GM18505 (cell line): ENCODE measurements around the gene ZNF766.
"Not testable (repeated sequence)": the region's sequence is repeated elsewhere in the genome, so short reads cannot be mapped to it uniquely, and the experiment has no call there.

ENCODE experiments used
- ATAC-seq: cut with Tn5 transposase; IDR thresholded peaks from one replicate; pipeline ENCODE4 v1.9.1; 2021; ENCODE audit not compliant: unreplicated experiment
- POLR2A ChIP-seq: IDR thresholded peaks from 4 replicates; pipeline ENCODE4 v1.6.1; 2011; ENCODE audit warnings: borderline replicate concordance; ENCODE audit not compliant: insufficient read depth, insufficient read length; ENCODE audit errors: extremely low read depth

ZNF766 gene

DNA sequence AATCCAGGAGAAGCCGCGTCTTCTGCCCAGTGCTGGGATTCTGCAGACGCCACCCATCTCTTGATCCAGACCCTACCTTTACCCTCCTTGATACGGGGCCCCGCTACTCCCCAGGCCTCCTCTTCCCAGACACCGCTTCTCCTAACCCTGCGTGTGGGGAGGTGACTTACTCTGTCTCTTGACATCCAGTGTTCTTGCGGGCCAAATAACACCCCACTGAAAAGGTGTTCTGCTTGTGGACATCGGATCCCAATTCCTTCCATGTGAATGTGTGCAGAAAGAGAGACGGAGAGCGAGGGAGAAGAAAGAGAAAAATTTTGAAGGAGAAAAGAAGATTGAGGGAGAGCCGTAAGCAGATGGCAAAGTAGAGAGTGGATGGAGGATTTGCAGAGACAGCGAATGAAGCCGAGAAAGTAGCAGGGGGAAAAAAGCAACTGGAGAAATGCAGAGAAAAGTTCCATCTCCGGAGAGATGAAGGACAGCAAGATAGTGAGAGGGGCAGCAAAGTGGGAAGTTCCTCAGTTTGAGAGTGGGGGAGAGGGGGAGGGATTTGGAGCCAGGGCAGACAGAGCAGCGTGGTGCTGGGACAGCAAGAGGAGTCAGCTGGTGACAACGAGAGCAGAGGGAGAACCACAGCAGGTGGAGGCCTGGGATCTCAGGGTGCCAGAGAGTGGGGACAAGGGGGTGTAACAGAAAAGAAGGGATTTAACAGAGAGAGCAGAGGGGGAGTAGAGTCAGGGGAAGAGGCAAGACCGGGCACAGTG is 28.4 kb downstream of the ZNF766 start:
- no peak for TF ChIP-seq POLR2A
- ATAC-seq, result peak; percentile 19

DNA sequence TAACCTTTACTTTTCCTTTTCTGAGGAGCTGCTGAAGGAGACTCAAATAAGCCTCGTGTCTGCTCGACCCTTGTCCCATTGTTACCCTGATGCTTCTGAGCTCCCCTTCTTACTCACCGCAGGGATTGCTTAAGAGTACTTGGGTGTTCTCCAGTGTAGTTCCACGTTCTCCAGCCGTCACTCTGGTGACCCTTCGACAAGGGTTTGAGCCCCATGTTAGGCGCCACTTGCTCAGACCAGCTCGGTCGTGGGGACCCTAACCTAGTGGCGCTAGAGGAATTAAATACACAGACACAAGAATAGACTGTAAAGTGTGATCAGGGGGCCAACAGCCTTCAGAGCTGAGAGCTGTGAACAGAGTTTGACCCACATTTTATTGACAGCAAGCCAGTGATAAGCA is 37.9 kb downstream of the ZNF766 start:
- ATAC-seq, result no peak
- TF ChIP-seq POLR2A, result no peak

- no peak for TF ChIP-seq POLR2A
- no peak for ATAC-seq
Observed at GRCh38 chr19:52322429-52322828, 53.0 kb downstream of the ZNF766 start.

DNA sequence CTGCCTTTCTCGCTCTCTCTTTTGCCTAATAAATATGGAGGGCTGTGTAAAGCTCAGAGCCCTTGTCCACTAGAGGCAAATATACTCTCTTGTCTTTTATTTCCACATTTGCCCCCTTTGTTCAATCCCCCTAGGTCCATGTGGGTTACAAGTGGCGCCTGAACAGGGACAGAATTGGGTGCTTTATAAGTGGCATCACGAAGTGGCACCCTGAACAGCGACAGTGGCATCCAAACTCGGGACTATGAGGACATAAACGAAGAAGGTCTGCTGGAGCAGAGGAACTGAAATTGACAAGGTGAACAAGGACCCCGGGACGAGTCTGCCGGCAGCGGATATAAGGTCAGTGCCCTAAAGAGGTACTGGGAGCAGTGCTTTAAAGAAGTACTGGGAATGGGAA is 62.4 kb downstream of the ZNF766 start:
- no peak for TF ChIP-seq POLR2A
- no peak for ATAC-seq

DNA sequence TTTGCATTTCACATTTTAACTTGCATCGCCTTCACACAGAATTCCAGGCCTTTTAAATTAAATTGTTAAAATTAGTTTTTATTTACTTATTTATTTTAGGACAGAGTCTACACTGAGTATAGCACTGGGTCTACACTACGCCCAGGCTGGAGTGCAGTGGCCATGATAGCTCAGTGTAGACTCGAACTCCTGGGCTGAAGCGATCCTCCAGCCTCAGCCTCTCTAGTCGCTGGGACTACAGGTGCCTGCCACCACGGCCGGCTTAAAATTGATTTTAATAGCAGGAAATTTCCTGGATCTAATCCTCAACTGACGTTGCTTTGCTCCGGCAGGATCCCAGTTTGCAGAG is 66.4 kb downstream of the ZNF766 start:
- TF ChIP-seq POLR2A, result no peak
- ATAC-seq, result no peak

GRCh38 chr19:52336117-52336790 is 66.9 kb downstream of the ZNF766 start, which contains the start of gene ZNF610:
ZNF610 (plus strand) TSS chr19:52336243; CDS start chr19:52349173, 12,930 bp downstream.
- ATAC-seq, result no peak
- TF ChIP-seq POLR2A, result peak; percentile 70

DNA sequence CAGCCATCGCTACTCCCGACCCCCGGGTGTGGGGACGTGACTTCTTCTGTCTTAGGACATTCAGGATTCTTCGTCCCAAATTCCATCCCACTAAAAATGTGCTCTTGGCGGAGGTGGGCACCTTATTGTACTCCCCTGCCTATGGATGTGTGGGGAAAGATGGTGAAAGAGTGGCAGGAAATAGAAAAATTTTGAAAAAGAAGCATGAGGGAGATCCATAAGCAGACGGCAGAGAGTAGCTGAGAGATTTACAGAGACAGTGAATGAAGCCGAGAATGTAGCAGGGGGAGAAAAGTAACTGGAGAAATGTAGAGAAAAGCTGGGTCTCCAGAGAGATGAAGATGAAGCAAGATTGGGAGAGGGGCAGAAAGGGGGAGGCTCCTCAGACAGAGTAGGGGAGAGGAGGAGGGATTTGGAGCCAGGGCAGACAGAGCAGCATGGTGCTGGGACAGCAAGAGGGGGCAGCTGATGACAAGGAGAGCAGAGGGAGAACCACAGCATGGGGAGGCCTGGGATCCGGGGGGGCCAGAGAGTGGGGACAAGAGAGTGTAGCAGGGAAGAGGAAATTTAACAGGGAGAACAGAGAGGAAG is 67.5 kb downstream of the ZNF766 start:
- no peak for TF ChIP-seq POLR2A
- no peak for ATAC-seq

DNA sequence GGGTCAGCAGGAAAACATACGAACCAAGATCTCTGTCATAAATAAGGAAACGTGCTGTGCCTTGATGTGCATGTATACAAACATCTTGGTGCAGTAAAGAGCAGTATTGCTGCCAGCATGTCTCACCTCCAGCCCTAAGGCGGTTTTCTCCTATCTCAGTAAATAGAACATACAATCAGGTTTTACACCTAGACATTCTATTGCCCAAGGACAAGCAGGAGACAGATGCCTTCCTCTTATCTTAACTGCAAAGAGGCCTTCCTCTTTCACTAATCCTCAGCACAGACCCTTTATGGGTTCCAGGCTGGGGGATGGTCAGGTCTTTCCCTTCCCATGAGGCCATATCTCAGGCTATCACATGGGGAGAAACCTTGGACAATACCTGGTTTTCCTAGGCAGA is 69.6 kb downstream of the ZNF766 start:
- not testable (repeated sequence) for ATAC-seq

DNA sequence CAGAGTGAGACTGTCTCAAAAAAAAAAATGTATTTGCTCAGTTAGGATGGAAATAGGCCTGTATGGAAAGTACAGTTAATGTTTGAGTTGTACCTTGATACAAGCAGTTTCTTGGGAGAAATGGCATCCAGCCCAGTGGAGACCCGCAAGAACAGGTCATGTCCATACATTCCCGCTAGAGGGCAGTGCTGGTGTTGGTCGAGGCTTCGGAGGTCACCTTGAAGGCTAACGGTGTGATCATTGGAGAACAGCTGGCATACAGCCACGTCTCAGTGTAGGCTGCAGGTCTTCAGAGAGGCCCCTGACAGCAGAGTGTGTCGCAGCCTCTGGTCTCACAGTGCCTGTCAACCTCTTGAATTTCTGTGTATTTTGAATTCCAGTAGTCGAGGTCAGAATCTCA is 74.2 kb downstream of the ZNF766 start:
- no peak for ATAC-seq
- no peak for TF ChIP-seq POLR2A

DNA sequence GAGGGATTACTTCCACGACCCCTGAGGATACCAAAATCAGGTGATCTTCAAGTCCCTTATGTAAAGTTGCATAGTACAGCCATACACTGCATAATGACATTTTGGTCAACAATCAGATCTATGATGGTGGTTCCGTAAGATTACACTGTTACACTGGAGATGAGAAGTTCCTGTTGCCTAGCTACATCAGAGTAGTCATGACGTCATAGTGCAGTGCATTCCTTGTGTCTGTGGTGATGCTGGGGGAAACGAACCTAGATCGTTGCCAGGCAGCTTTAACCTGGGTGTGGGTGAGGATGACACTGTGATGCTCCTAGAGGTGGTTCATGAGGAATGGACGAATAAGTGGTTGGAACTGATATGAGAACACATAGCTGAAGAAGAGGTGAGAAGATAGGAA is 75.8 kb downstream of the ZNF766 start:
- no peak for TF ChIP-seq POLR2A
- ATAC-seq, result no peak
